LoVo (cell line): ENCODE data around the gene DNAJC27.

ENCODE experiments used
- DNase-seq: peaks from one replicate; pipeline ENCODE4 v3.0.0-alpha.2; 2016; ENCODE audit warnings: low spot score

DNAJC27 gene

GRCh38 chr2:24906466-24906865, 65.3 kb downstream of the DNAJC27 start:
- no peak for DNase-seq

GRCh38 chr2:24903161-24904103, 68.3 kb downstream of the DNAJC27 start:
- DNase-seq: no peak

- no peak for DNase-seq
Measured at GRCh38 chr2:24899361-24899910, 72.3 kb downstream of the DNAJC27 start.

- no peak for DNase-seq
Measured at GRCh38 chr2:24898122-24899109, 73.3 kb downstream of the DNAJC27 start.

- DNase-seq: no peak
Measured at GRCh38 chr2:24894750-24895149, 77.0 kb downstream of the DNAJC27 start.

GRCh38 chr2:24893934-24894333, 77.8 kb downstream of the DNAJC27 start:
- no peak for DNase-seq
